ENCODE measurements around the gene NBAS.
A peak's percentile ranks its signal among the peaks of the same experiment; 100 is the strongest.

The NBAS gene

DNA sequence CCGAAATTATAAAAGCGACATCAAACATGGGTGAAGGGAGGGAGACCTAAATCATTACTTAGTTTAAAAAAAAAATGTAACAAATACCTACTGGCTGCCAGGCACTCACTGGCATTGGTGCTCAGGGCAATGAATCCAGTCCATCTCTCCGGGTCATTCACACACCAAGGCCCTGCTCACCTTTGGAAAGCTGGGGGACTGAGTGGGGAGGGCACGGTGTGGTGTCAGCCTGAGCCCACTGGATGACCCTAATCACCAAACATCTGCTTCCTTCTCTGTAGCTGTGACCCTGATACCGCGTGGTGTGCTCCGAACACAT lies 30.2 kb upstream of the NBAS start:
- no peak for DNase-seq (ENCODE audit: low read depth, low spot score)

- no peak for DNase-seq (ENCODE audit: low read depth, low spot score)
Observed at GRCh38 chr2:15588329-15588919, 27.3 kb upstream of the NBAS start.

DNA sequence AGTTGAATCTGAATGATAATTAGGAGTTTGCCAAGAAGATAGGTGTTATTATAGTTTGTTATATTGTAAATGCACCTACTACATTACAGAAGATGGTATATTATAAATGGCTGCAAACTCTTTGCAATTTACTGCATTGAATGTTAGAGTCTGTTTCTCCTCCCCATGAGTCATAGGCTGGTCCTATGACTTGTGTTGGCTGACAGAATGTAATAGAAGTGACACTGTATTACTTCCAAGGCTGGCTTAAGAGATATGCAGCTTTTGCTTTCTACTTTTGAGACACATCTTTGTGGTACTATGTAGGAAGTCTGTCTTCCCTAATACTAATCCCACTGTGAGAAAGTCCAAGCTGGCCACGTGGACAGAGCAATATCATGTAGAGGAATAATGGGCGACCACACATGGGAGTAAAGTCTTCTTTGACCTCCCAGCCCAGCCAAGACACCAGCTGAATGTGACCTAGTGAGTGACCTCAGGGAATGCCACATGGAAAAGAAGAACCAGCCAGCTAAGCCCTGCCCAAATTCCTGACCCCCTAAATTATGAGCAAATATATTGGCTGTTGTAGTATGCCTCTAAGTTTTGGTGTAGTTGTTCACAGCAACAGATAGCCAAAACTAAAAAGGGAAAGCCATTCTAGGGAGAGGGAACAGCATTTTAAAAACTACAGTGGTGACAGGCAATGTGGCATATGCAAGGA lies 23.8 kb upstream of the NBAS start:
- DNase-seq (ENCODE audit: low read depth, low spot score): no peak

DNA sequence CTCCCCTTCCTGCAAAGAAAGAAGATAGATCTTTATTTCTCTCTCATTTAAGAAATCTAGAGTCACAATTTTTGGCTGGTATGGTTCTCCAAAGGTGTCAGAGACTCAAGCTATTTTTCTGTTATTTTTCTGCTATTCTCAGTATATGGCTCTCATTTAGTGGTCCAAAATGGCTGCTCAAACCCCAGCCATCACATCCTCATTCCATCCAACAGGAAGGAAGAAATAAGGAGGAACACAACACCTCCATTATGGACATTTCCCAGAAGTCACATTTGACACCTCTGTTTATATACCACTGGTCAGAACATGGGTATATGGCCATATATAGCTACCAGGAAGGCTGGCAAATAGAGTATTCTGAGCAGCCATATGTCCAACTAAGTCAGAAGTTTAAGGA lies 23.2 kb upstream of the NBAS start:
- no peak for DNase-seq (ENCODE audit: low read depth, low spot score)

DNA sequence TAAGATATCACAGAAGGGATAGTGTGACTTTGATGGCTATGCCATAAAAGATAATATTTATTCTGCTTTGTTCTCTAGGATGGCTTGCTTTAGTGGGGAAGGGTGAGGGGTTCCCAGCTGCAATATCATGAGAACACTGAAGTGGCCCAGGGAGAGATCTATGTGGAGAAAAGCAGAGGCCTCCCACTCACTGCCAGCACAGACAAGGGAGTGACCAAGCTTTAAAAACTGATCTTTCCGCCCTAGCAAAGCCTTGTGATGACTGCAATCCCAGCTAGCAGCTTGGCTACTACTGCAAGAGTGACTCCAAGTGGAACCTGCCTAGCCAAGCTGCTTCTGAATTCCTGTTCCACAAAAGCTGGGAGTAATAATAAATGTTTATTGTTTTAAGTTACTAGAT lies 22.7 kb upstream of the NBAS start:
- no peak for DNase-seq (ENCODE audit: low read depth, low spot score)

DNA sequence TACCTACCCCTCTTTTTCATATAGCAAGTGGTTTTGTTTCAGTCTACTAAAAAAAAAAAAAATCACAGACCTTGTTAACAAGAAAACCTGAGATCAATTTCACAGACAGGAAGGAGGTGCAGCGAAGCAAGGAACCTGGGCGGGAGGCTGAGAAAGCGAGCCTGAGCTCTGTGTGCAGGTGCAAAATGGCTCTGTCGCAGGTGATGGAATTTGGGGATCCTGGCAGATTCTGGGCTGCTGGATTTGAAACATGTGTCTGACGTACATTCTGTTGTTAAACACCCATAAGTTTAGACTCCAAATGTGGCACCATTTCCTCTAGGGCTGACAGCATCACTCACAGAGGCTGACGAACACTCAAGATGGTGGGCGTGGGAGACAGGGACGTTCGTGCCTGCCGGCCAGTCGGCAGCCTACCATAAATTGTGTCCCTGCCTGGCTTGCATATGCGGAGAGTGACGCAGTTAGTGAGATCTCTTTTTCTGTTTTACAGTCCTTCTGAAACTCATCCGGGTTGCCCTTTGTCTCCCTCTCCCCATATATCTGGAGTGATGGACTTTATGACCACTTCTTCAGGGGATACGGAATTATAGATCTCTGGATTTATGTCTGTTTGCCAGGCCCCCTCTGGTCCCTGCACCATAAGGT lies 21.7 kb upstream of the NBAS start:
- no peak for DNase-seq (ENCODE audit: low read depth, low spot score)

GRCh38 chr2:15580451-15580850 lies 19.3 kb upstream of the NBAS start:
- DNase-seq (ENCODE audit: low read depth, low spot score): no peak

GRCh38 chr2:15579641-15580040 lies 18.5 kb upstream of the NBAS start:
- DNase-seq (ENCODE audit: low read depth, low spot score): no peak

- DNase-seq (ENCODE audit: low read depth, low spot score): peak; percentile 68
Observed at GRCh38 chr2:15577071-15577735, 16.1 kb upstream of the NBAS start.

DNA sequence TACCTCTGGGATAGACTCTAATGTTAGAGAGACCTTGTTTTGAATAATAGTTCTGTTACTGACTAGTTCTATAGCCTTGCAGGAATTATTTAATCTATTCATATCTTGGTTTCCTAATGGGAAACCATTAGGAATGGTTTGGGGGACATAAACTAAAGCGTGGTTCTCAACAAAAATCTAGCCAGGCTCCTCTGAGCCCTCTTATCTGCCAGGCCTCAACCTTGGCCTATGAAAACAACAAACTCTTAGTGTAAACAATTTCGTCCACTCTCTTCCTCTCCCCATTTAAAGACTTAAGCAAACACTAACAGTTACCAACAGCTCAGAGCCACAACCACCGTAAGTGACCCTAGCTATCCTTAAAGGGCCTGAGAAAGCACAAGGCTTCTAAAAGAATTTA lies 10.6 kb upstream of the NBAS start:
- DNase-seq (ENCODE audit: low read depth, low spot score): no peak

DNA sequence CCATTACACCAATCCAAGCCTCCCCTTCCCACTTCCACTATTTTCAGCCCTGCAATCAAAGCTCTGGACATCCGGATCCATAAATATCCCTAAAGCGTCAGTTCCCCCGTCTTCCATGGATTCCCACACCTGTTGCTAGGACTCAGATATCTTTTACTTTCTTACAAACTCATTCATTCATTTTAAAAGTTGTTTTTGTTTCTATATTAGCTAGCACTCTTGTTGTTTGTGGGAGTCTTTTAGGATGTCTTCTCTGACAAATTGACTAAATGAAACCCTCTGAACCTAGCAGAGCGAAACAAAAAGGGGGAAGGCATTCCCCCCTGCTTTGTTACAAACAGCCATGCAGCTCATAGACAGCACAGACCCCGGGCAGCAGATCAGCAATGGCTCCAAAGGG lies 9.0 kb upstream of the NBAS start:
- no peak for DNase-seq (ENCODE audit: low read depth, low spot score)

DNA sequence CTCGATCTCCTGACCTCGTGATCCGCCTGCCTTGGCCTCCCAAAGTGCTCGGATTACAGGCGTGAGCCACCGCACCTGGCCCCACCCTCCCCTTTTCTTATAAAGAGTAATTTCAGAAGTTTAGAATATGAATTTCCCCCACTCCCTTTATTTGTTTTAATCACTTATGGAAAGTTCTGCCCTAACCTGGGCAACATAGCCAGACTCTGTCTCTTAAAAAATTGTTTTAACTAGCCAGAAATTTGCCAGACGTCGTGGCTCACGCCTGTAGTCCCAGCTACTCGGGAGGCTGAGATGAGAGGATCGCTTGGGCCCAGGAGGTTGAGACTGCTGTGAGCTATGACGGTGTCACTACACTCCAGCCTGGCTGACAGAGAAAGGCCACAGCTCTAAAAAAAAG lies 7.7 kb upstream of the NBAS start:
- no peak for DNase-seq (ENCODE audit: low read depth, low spot score)

GRCh38 chr2:15566912-15567311 lies 5.8 kb upstream of the NBAS start:
- no peak for DNase-seq (ENCODE audit: low read depth, low spot score)

DNA sequence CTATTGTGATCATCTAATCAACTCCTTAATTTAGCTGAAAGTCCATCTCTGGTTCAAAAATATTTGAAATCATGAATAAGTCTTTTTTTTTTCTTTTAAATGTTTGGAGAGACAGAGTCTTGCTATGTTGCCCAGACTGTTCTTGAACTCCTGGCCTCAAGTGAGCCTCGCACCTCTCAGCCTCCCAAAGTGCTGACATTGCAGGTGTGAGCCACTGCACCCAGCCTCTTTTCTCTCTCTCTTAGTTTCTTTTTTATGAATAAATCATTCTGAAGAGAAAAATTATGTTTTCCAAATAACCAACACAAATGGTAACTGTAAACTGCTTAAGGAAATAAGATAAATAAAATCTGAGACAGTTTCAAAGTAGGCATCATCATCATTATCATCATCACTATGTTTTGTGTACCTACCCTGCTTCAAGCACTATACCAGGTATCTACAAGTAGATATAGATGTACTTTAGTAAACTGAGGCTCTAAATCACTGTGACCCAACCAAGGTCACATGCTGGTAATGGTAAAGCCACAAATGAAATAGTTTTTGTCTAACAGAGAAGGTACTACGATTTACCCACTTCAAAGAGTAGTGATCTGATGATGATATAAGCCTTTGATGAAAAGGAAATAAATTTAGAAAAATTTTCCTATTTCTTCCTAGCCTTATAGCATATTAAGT lies 5.0 kb upstream of the NBAS start:
- no peak for DNase-seq (ENCODE audit: low read depth, low spot score)

DNA sequence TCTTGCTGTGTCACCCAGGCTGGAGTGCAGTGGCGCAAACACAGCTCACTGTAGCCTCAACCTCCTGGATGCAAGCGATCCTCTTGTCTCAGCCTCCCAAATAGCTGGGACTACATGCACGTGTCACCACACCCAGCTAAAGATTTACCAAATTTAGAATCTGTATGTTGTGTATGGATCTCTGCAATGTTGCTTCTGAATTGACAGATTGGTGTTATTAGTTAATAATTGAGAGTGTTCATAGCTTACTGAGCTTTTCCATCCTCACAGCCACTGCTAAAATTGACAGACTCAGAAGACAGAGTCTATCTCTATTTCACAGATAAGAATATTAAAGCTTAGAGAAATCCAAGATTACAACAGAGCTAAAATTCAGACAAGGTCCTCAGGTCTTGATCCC lies 4.3 kb upstream of the NBAS start:
- no peak for DNase-seq (ENCODE audit: low read depth, low spot score)

- DNase-seq (ENCODE audit: low read depth, low spot score): no peak
Observed at GRCh38 chr2:15563227-15564100, 2.3 kb upstream of the NBAS start.

DNA sequence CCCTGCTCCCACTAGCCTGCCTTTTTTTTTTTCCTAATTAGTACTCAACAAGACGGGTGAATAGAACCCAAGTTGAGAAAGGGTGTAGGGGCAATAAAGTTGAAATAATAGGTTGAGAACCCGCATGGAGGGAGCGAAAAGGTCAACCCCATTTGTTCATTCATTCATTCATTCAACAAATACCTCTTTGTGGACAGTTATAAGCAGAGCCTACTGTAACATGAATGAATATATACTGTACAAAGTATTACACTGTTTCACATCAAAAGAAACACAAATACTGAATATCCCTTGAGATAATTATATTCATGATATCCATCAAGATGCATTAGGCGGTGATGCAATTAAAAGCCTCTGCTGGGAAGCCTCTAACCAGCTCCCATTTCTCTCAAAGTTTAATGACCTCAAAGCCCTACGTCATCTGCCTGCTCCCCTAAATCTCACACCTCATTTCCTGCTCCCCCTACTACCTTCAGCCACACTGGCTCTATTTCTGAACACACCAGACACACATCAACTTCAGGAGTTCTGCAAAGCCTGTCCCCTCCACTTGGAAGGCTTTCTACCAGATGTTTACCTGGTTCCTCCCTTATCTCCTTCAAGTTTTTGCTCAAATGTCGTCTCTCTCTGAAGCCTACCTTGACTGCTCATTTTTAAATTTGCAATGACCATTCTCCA lies 1.4 kb upstream of the NBAS start:
- DNase-seq (ENCODE audit: low read depth, low spot score): no peak

GRCh38 chr2:15561574-15562344 lies 625 bp upstream of the NBAS start:
- DNase-seq (ENCODE audit: low read depth, low spot score): peak; percentile 3

DNA sequence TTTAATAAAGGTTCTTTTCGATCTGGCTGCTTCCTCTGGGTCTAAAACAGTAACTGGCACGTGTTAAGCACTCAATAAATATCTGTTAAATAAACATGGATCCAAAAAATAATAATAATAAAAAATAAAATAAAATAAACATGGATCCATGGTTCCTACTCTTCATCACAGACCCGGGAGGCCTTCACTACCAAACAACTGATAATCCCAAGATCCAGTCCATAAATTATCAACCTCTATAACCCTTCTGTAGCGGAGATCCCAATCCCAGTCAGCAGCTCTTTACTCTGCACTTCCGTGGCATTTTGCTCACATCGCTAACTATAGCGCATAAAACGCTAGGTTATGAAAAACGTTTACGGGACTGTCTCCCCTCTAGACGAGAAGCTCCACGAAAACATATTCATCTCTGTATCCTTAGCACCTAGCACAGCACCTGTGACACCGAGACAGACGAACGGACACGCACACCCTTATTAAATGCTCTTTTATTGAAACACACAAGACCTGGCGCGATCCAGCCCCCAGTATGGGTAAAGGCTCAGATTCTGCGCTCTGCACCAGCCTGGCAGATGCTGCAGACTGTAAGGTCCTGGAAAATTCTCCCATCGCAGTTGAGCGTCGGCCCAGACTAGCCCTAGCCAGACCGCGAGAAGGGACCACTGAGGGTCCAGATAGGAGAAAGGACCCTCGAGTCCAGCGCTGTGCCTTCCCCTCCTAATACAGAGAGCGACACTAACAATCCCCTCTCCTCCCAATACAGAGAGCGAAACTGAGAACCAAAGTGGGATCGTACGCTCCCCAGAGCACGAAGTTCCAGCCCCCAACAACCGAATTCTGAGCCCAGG lies 770 bp downstream of the NBAS start:
- no peak for DNase-seq (ENCODE audit: low read depth, low spot score)

Measured in smooth muscle cell of the brain vasculature (primary cell).